ENCODE results near the gene DRC1.

- TF ChIP-seq ZNF816 (CRISPR knock-in tag; IDR thresholded peaks at IDR 0.05; ENCODE audit: borderline replicate concordance): no peak
- TF ChIP-seq YY1 (IDR thresholded peaks at IDR 0.05; ENCODE audit: insufficient read depth, insufficient replicate concordance, low read depth, low read length): no peak
- TF ChIP-seq NONO (IDR thresholded peaks at IDR 0.05): no peak
- TF ChIP-seq NONO (CRISPR knock-in tag; conservative IDR thresholded peaks at IDR 0.05): no peak
- TF ChIP-seq TCF12 (IDR thresholded peaks at IDR 0.05): no peak
- no peak for TF ChIP-seq TCF12 (CRISPR knock-in tag; IDR thresholded peaks at IDR 0.05)
- no peak for TF ChIP-seq SALL2 (CRISPR knock-in tag; IDR thresholded peaks at IDR 0.05)
- TF ChIP-seq PCBP1 (IDR thresholded peaks at IDR 0.05; ENCODE audit: borderline replicate concordance, low read depth, low read length): no peak
- no peak for TF ChIP-seq HCFC1 (IDR thresholded peaks at IDR 0.05; ENCODE audit: low read depth, low read length)
- no peak for TF ChIP-seq ZNF639 (CRISPR knock-in tag; conservative IDR thresholded peaks at IDR 0.05)
- TF ChIP-seq EZH2 (conservative IDR thresholded peaks at IDR 0.05; ENCODE audit: low read depth, low read length): no peak
- no peak for TF ChIP-seq POLR2A (IDR thresholded peaks at IDR 0.05; ENCODE audit: insufficient read depth in 1 of 2, low read depth in 2 of 2, low read length in 2 of 2)
- no peak for TF ChIP-seq CTCF (CRISPR knock-in tag; IDR thresholded peaks at IDR 0.05)
Observed at GRCh38 chr2:26483516-26483915, 81.8 kb downstream of the DRC1 start.
